HepG2 (cell line): ENCODE measurements around the gene LENEP. TPM values are rescaled to one million over a fixed set of nuclear protein-coding genes. Genes with fewer than 3 reads are reported as not detected.

Experiments
- ARNT ChIP-seq: fragments of 450-650 bp; IDR thresholded peaks from 2 replicates; pipeline ENCODE4 v1.6.1; 2017
- SCMH1 ChIP-seq: sonication (generic); formaldehyde crosslinking; IDR thresholded peaks from 2 replicates; pipeline ENCODE4 v1.9.0; 2021; ENCODE audit warnings: missing genetic modification reagents, mild to moderate bottlenecking, borderline replicate concordance
- SP1 ChIP-seq, 2 experiments: fragments of 450-650 bp in 1 of 2; sonication (generic) in 1 of 2; formaldehyde crosslinking in 1 of 2; IDR thresholded peaks; 2 replicates each; pipeline versions ENCODE4 v1.4.0 to v1.6.1; 2016 to 2020; ENCODE audit warnings: missing genetic modification reagents in 1 of 2
- STAG1 ChIP-seq: sonication (generic); formaldehyde crosslinking; IDR thresholded peaks from 2 replicates; pipeline ENCODE4 v1.4.0; 2020; ENCODE audit warnings: missing genetic modification reagents
- TBP ChIP-seq: sonication (generic); formaldehyde crosslinking; IDR thresholded peaks from 2 replicates; pipeline ENCODE4 v1.5.0; 2020; ENCODE audit warnings: missing genetic modification reagents
- ZFP1 ChIP-seq: IDR thresholded peaks from 2 replicates; pipeline ENCODE4 v1.6.1; 2016
- ZFY ChIP-seq: sonication (generic); formaldehyde crosslinking; IDR thresholded peaks from 2 replicates; pipeline ENCODE4 v1.4.0; 2020; ENCODE audit warnings: missing genetic modification reagents
- ZNF253 ChIP-seq: sonication (generic); formaldehyde crosslinking; IDR thresholded peaks from 2 replicates; pipeline ENCODE4 v1.8.0; 2022; ENCODE audit warnings: mild to moderate bottlenecking, missing genetic modification reagents, borderline replicate concordance
- ZNF33B ChIP-seq: sonication (generic); formaldehyde crosslinking; IDR thresholded peaks from 2 replicates; pipeline ENCODE4 v1.5.1; 2020; ENCODE audit warnings: mild to moderate bottlenecking, missing genetic modification reagents
- ZNF367 ChIP-seq: sonication (generic); formaldehyde crosslinking; IDR thresholded peaks from 2 replicates; pipeline ENCODE4 v1.4.0; 2020; ENCODE audit warnings: missing genetic modification reagents, borderline replicate concordance
- ZNF382 ChIP-seq: sonication (generic); formaldehyde crosslinking; IDR thresholded peaks from 2 replicates; pipeline ENCODE4 v1.5.0; 2020; ENCODE audit warnings: missing genetic modification reagents, mild to moderate bottlenecking, borderline replicate concordance
- ZNF44 ChIP-seq: sonication (generic); formaldehyde crosslinking; IDR thresholded peaks from 2 replicates; pipeline ENCODE4 v1.5.1; 2020; ENCODE audit warnings: mild to moderate bottlenecking, missing genetic modification reagents
- ZNF619 ChIP-seq: sonication (generic); formaldehyde crosslinking; IDR thresholded peaks from 2 replicates; pipeline ENCODE4 v1.4.0; 2020; ENCODE audit warnings: mild to moderate bottlenecking, missing genetic modification reagents
- ZNF768 ChIP-seq: sonication (generic); formaldehyde crosslinking; IDR thresholded peaks from 2 replicates; pipeline ENCODE4 v1.4.0; 2020; ENCODE audit warnings: missing genetic modification reagents
- ZNF83 ChIP-seq: sonication (generic); formaldehyde crosslinking; IDR thresholded peaks from 2 replicates; pipeline ENCODE4 v1.4.0; 2020; ENCODE audit warnings: missing genetic modification reagents, mild to moderate bottlenecking, borderline replicate concordance
- polyA plus RNA-seq, 8 experiments: library from polyadenylated mRNA; depleted of rRNA in 3 of 8; stranded (reverse) in 7 of 8; unstranded in 1 of 8; fragments of >200 nt; fragmentation: Illumina TruSeq in 4 of 8; extraction: Trizol in 4 of 8; gene quantifications; 2 replicates each; pipeline versions ENCODE4 v1.2.1 to v1.2.3, GENCODE V29; 2011 to 2016; ENCODE audit warnings: low read depth in 4 of 8, missing spikeins in 1 of 8, mixed read lengths in 1 of 8; ENCODE audit not compliant: insufficient read depth in 1 of 8
- total RNA-seq, 5 experiments: library from RNA; depleted of rRNA; stranded (reverse); fragments of >200 nt; fragmentation: Illumina TruSeq; extraction: Trizol; gene quantifications; 2 replicates each; pipeline ENCODE4 v1.2.3, GENCODE V29; 2016; ENCODE audit warnings: low read depth in 1 of 5
- TF ChIP-seq, protein P1 (sequence below): sonication (generic); formaldehyde crosslinking; IDR thresholded peaks from 2 replicates; pipeline ENCODE4 v1.4.0; 2020; ENCODE audit warnings: missing genetic modification reagents
- TF ChIP-seq, protein P2 (sequence below), 2 experiments: IDR thresholded peaks; 2 replicates each; pipeline ENCODE4 v1.6.1; 2011 to 2012; ENCODE audit warnings: low read length in 2 of 2, borderline replicate concordance in 1 of 2, low read depth in 1 of 2, mild to moderate bottlenecking in 1 of 2, moderate library complexity in 1 of 2
- TF ChIP-seq, protein P3 (sequence below): sonication (generic); formaldehyde crosslinking; IDR thresholded peaks from 2 replicates; pipeline ENCODE4 v1.4.0; 2020; ENCODE audit warnings: missing genetic modification reagents
- TF ChIP-seq, protein P4 (sequence below): sonication (generic); formaldehyde crosslinking; conservative IDR thresholded peaks from 2 replicates; pipeline ENCODE4 v1.4.0; 2020; ENCODE audit warnings: missing genetic modification reagents

Gene LENEP
- total and polyA plus RNA-seq, 2 of the 13 experiments (the other 11 are each of a cell fraction or from before 2014, with no cell fraction given), result 0.29 TPM; not detected in 1

DNA sequence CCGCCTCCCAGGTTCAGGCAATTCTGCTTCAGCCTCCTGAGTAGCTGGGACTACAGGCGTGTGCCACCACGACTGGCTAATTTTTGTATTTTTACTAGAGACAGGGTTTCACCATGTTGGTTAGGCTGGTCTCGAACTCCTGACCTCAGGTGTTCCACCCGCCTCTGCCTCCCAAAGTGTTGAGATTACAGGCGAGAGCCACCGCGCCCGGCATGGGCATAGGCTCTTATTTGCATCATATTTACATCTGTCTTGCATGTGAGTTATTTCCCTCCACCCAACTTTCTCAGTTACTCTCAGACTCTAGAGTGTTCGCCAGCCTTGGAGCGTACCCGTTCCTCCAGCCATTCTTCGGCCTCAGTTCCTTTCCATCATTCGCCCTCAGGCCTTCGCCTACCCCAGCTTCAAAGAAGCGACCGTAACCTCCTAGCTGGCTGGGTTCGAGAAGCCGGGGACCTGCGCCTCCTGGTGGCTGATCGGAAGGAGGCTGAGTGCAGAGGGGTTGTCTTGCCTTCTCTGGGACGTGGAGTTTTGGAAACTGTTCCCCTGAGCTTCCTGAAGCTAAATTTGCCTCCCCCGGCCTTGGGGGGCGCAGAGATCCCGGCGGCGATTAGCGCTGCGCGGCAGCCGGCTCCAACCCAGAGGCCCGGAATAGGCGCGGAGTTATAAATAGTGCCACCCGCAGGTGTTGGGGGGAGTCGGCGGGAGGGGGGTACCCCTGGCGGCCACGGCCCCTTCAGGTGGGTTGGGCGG lies 5.6 kb downstream of the LENEP start (continued):
- TF ChIP-seq ZNF44 (CRISPR knock-in tag) (no peak), ZNF367 (no peak), ZNF768 (CRISPR knock-in tag) (no peak), ZNF253 (CRISPR knock-in tag) (no peak), ZFY (no peak), ZFP1 (CRISPR knock-in tag) (no peak), ZNF33B (CRISPR knock-in tag) (peak; percentile 54; the same call in 1 of the 2 replicates), ZNF619 (CRISPR knock-in tag) (no peak), ZNF382 (CRISPR knock-in tag) (no peak), ARNT (no peak), SP1 (IDR thresholded peaks at IDR 0.05) (no peak), SP1 (CRISPR knock-in tag; IDR thresholded peaks at IDR 0.05) (no peak), TBP (CRISPR knock-in tag) (no peak), STAG1 (CRISPR knock-in tag) (peak; percentile 44), SCMH1 (no peak), ZNF83 (CRISPR knock-in tag) (no peak)
- TF ChIP-seq, protein P1, sequence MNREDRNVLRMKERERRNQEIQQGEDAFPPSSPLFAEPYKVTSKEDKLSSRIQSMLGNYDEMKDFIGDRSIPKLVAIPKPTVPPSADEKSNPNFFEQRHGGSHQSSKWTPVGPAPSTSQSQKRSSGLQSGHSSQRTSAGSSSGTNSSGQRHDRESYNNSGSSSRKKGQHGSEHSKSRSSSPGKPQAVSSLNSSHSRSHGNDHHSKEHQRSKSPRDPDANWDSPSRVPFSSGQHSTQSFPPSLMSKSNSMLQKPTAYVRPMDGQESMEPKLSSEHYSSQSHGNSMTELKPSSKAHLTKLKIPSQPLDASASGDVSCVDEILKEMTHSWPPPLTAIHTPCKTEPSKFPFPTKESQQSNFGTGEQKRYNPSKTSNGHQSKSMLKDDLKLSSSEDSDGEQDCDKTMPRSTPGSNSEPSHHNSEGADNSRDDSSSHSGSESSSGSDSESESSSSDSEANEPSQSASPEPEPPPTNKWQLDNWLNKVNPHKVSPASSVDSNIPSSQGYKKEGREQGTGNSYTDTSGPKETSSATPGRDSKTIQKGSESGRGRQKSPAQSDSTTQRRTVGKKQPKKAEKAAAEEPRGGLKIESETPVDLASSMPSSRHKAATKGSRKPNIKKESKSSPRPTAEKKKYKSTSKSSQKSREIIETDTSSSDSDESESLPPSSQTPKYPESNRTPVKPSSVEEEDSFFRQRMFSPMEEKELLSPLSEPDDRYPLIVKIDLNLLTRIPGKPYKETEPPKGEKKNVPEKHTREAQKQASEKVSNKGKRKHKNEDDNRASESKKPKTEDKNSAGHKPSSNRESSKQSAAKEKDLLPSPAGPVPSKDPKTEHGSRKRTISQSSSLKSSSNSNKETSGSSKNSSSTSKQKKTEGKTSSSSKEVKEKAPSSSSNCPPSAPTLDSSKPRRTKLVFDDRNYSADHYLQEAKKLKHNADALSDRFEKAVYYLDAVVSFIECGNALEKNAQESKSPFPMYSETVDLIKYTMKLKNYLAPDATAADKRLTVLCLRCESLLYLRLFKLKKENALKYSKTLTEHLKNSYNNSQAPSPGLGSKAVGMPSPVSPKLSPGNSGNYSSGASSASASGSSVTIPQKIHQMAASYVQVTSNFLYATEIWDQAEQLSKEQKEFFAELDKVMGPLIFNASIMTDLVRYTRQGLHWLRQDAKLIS (CRISPR knock-in tag), result no peak
- TF ChIP-seq, protein P2, sequence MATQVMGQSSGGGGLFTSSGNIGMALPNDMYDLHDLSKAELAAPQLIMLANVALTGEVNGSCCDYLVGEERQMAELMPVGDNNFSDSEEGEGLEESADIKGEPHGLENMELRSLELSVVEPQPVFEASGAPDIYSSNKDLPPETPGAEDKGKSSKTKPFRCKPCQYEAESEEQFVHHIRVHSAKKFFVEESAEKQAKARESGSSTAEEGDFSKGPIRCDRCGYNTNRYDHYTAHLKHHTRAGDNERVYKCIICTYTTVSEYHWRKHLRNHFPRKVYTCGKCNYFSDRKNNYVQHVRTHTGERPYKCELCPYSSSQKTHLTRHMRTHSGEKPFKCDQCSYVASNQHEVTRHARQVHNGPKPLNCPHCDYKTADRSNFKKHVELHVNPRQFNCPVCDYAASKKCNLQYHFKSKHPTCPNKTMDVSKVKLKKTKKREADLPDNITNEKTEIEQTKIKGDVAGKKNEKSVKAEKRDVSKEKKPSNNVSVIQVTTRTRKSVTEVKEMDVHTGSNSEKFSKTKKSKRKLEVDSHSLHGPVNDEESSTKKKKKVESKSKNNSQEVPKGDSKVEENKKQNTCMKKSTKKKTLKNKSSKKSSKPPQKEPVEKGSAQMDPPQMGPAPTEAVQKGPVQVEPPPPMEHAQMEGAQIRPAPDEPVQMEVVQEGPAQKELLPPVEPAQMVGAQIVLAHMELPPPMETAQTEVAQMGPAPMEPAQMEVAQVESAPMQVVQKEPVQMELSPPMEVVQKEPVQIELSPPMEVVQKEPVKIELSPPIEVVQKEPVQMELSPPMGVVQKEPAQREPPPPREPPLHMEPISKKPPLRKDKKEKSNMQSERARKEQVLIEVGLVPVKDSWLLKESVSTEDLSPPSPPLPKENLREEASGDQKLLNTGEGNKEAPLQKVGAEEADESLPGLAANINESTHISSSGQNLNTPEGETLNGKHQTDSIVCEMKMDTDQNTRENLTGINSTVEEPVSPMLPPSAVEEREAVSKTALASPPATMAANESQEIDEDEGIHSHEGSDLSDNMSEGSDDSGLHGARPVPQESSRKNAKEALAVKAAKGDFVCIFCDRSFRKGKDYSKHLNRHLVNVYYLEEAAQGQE (IDR thresholded peaks at IDR 0.05; ENCODE audit: borderline replicate concordance in 1 of 2, low read depth in 1 of 2, low read length in 2 of 2), result no peak
- TF ChIP-seq, protein P3, sequence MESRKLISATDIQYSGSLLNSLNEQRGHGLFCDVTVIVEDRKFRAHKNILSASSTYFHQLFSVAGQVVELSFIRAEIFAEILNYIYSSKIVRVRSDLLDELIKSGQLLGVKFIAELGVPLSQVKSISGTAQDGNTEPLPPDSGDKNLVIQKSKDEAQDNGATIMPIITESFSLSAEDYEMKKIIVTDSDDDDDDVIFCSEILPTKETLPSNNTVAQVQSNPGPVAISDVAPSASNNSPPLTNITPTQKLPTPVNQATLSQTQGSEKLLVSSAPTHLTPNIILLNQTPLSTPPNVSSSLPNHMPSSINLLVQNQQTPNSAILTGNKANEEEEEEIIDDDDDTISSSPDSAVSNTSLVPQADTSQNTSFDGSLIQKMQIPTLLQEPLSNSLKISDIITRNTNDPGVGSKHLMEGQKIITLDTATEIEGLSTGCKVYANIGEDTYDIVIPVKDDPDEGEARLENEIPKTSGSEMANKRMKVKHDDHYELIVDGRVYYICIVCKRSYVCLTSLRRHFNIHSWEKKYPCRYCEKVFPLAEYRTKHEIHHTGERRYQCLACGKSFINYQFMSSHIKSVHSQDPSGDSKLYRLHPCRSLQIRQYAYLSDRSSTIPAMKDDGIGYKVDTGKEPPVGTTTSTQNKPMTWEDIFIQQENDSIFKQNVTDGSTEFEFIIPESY (CRISPR knock-in tag), result peak; percentile 79
- TF ChIP-seq, protein P4, sequence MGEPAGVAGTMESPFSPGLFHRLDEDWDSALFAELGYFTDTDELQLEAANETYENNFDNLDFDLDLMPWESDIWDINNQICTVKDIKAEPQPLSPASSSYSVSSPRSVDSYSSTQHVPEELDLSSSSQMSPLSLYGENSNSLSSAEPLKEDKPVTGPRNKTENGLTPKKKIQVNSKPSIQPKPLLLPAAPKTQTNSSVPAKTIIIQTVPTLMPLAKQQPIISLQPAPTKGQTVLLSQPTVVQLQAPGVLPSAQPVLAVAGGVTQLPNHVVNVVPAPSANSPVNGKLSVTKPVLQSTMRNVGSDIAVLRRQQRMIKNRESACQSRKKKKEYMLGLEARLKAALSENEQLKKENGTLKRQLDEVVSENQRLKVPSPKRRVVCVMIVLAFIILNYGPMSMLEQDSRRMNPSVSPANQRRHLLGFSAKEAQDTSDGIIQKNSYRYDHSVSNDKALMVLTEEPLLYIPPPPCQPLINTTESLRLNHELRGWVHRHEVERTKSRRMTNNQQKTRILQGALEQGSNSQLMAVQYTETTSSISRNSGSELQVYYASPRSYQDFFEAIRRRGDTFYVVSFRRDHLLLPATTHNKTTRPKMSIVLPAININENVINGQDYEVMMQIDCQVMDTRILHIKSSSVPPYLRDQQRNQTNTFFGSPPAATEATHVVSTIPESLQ (CRISPR knock-in tag), result no peak
